HG03139 (cell line): ENCODE data around the gene LY6G6D.

Experiments used
- ATAC-seq: cut with Tn5 transposase; IDR thresholded peaks from one replicate; pipeline ENCODE4 v1.9.1; 2021; ENCODE audit not compliant: unreplicated experiment

Gene LY6G6D

GRCh38 chr6:31715022-31715958, at the start of gene LY6G6D:
LY6G6D (plus strand) TSS chr6:31715348; CDS start chr6:31715356, 8 bp downstream.
- ATAC-seq, result no peak

- peak; percentile 61 for ATAC-seq
Observed at GRCh38 chr6:31665501-31666336, 49.4 kb upstream of the LY6G6D start, which contains the start of gene CSNK2B. CSNK2B (plus strand) TSS chr6:31666080; CDS start chr6:31666832, 752 bp downstream.

- no peak for ATAC-seq
Observed at GRCh38 chr6:31666337-31666965, 48.7 kb upstream of the LY6G6D start.

- ATAC-seq, result no peak
Observed at GRCh38 chr6:31669676-31670075, 45.5 kb upstream of the LY6G6D start, which contains the start of gene LY6G5B. LY6G5B (plus strand) TSS chr6:31669976; CDS start chr6:31670951, 975 bp downstream.

GRCh38 chr6:31676322-31676903, 38.7 kb upstream of the LY6G6D start:
- no peak for ATAC-seq

GRCh38 chr6:31676904-31677303, 38.2 kb upstream of the LY6G6D start:
- no peak for ATAC-seq

GRCh38 chr6:31677955-31678354, 37.2 kb upstream of the LY6G6D start:
- no peak for ATAC-seq

GRCh38 chr6:31680226-31681134, 34.7 kb upstream of the LY6G6D start, which contains the start of gene LY6G5C:
LY6G5C (minus strand) TSS chr6:31681067; CDS start chr6:31680373, 694 bp downstream.
- ATAC-seq, result no peak

GRCh38 chr6:31681135-31681671, 33.9 kb upstream of the LY6G6D start:
- no peak for ATAC-seq

- no peak for ATAC-seq
Observed at GRCh38 chr6:31683591-31683990, 31.6 kb upstream of the LY6G6D start.

- no peak for ATAC-seq
Observed at GRCh38 chr6:31686483-31686882, 28.7 kb upstream of the LY6G6D start.

GRCh38 chr6:31687321-31687720, 27.8 kb upstream of the LY6G6D start:
- ATAC-seq, result no peak

GRCh38 chr6:31687860-31688693, 27.1 kb upstream of the LY6G6D start:
- no peak for ATAC-seq

- ATAC-seq, result no peak
Observed at GRCh38 chr6:31689249-31690110, 25.7 kb upstream of the LY6G6D start.

GRCh38 chr6:31690231-31691077, 24.7 kb upstream of the LY6G6D start:
- no peak for ATAC-seq

- ATAC-seq, result no peak
Observed at GRCh38 chr6:31691078-31691463, 24.1 kb upstream of the LY6G6D start.
